HL-60/S4 treated with phorbol 12-myristate 13-acetate at 8.2 ng/mL for 4 days and 3 days (cell line): Measurements from ENCODE around the gene ATG101.
"Not testable (repeated sequence)": the region's sequence is repeated elsewhere in the genome, so short reads cannot be mapped to it uniquely, and the experiment has no call there.

Experiments
- in situ Hi-C: fragments of 300-500 bp; cut with MboI; formaldehyde crosslinking; loops from 2 replicates; pipeline ENCODE4 v1.15.0; 2022; ENCODE audit warnings: low sequenced_read_pairs

Gene ATG101

DNA sequence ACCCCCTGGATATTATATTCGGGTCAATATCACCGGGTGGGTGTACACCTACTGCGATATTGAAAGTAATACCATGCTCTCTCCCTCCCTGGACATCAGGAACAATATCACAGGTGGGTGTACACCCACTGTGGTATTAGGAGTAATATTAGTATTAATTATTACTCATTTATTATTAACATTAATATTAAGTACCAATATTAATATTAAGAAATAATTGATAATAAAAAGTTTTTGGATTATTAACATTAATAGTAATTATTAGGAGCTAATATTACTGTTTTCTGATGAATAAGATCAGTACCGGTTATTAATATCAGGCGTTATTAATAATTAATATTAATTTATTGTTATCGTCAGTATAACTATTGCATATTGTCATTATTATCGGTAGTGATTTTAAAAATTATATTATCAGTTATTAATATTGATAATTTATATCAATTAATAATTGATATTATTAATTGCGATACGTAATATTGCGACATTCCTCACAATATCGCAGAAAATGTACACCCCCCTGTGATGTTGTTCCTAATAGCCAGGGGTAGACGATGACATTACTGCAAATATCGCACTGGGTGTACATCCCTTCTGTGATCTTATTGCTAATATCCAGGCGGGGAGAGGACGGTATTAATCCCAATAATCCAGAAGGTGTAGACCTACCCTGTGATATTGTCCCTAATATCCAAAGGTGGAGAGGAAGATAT lies 26.7 kb downstream of the ATG101 start:
- in situ Hi-C loops, result no loop called here

GRCh38 chr12:52097045-52097666 lies 27.4 kb downstream of the ATG101 start:
- in situ Hi-C loops, result no loop called here

DNA sequence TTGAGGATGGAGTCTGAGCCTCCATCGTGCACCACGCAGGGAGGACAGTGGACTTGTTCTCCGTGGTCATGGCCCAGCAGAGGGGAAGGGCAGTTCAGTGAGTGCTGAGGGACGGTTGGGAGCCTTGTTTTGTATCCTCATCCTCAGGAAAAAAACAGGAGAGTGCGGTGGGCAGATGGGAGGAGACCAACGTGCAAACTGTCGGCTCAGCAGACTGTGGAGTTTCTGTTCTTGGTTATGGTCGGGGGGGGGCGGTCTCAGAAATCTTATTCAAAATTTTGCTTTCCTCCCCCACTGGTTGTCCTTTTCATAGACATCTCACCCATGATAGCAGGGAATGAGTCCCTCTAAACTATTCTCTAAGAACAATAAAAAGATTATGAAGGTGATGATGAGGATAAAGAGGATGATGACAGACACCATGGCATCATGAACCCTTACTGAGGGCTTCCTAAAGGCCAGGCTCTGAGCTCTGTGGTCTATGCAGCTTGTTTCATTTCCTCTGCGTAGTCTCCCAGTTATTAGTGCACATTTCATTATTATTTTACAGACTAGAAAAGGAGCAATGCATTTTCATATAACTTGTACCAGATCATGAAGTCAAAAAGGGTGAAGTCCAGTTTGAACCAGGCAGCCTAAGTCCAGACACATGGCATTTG lies 34.8 kb downstream of the ATG101 start:
- in situ Hi-C loops, result not testable (repeated sequence)

- in situ Hi-C loops, result not testable (repeated sequence)
These were observed 46.7 kb downstream of the ATG101 start for GRCh38 chr12:52116222-52117125.

- in situ Hi-C loops, result not testable (repeated sequence)
These were observed 48.2 kb downstream of the ATG101 start for GRCh38 chr12:52117806-52118475.

GRCh38 chr12:52119398-52120254 lies 49.8 kb downstream of the ATG101 start:
- in situ Hi-C loops, result no loop called here

- in situ Hi-C loops, result no loop called here
These were observed 51.4 kb downstream of the ATG101 start for GRCh38 chr12:52120951-52121823.

GRCh38 chr12:52121824-52122539 lies 52.2 kb downstream of the ATG101 start:
- in situ Hi-C loops, result no loop called here

DNA sequence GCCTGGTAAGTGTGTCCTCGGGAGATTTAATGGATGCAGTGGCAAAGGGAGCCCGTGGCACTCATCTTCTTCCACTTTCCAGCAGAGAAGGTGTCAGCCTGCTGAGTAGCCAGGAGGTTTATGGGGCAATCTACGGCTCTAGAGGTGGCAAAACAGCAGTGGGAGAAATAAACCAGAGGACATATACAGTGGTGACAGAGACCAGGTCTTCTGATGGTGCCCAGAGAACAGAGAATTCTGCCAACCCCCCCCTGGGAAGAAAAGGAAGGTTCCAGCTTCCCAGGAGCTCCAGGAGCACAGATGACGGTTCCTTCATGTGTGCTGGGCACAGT lies 52.7 kb downstream of the ATG101 start:
- in situ Hi-C loops, result no loop called here

DNA sequence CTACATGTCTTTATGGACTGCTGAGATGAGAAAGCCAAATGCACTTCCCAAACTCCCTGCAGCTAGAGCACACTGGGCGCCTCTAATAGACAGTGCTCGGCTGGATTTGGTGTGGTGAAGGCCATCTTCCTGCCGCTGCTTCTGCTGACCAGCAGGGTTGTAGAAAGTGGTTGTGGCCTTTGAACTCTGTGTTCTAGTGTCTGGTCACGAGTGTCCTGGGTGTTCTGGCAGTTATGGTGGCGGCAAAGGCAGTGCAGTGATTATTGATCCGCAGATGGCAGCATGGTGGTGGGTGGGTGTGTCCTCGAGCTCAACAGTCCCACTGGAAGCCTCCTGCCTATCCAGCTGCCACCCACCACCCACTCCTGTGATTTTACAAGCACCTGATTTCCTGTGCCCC lies 53.1 kb downstream of the ATG101 start:
- in situ Hi-C loops, result no loop called here

DNA sequence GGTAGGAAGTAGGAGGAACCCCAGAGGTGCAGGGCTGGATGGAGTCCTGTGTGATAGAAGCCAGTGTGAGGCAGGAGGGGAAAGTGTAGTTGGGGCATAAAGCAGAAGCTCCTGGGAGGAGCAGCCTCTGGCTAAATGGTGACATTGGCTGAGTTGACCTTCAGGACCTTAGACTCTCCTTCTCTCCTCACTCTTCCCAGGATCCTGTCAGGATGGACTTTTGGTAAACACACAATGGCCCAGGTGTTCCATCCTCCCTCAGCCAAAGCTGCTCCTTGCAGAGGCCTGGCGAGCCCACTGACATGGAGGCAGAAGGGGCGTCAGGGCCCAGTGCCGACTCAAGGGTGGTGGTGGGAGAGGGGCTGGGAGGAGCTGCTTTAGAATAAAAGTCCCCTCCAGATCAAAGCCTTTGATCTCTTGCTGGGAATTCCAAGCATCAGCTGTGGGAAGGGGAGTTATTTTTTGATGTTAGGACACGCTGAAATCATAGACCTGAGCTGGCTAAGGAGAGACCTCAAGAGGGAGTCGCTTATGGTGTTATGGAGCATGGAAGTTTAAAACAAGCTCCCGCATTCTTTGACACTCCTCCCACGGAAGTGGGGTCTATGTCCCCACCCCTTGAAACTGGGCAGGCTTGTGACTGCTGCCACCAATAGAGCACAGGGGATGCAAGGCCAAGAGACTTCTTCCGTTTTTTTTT lies 53.9 kb downstream of the ATG101 start:
- in situ Hi-C loops, result no loop called here

DNA sequence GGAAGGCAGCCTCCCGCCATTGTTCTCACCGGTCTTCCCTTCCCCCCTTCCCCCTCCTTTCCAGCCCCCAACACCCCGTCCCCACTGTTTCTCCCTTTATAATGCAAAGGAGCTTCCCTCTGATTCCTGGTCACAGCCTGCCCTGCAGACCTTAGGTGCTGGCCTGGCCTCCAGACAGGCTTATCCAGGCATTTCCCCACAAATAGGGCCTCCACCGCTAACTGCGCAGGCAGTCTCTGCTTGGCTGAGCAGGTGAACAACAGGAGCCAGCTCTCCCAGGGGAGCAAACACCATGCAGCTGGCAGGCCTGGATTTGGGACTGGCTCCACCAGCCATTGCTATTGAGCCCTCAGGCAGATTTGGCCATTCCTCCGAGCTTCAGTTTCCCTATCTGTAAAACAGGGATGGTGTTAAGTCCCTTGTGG lies 55.7 kb downstream of the ATG101 start:
- in situ Hi-C loops, result loop anchor here (25.0 kb wide), 1 partner anchor 762 kb away; no protein-coding TSS in a partner anchor

- in situ Hi-C loops, result loop anchor here (25.0 kb wide), 1 partner anchor 761 kb away; no protein-coding TSS in a partner anchor
These were observed 56.3 kb downstream of the ATG101 start for GRCh38 chr12:52126050-52126604.
